EL (cell line): ENCODE measurements around the gene SLC15A4.
A peak's percentile ranks its signal among the peaks of the same experiment; 100 is the strongest.
"Not testable (repeated sequence)": the region's sequence is repeated elsewhere in the genome, so short reads cannot be mapped to it uniquely, and the experiment has no call there.

Experiments used
- DNase-seq: peaks from one replicate; pipeline ENCODE4 v3.0.0-alpha.2; 2016

Gene SLC15A4

DNA sequence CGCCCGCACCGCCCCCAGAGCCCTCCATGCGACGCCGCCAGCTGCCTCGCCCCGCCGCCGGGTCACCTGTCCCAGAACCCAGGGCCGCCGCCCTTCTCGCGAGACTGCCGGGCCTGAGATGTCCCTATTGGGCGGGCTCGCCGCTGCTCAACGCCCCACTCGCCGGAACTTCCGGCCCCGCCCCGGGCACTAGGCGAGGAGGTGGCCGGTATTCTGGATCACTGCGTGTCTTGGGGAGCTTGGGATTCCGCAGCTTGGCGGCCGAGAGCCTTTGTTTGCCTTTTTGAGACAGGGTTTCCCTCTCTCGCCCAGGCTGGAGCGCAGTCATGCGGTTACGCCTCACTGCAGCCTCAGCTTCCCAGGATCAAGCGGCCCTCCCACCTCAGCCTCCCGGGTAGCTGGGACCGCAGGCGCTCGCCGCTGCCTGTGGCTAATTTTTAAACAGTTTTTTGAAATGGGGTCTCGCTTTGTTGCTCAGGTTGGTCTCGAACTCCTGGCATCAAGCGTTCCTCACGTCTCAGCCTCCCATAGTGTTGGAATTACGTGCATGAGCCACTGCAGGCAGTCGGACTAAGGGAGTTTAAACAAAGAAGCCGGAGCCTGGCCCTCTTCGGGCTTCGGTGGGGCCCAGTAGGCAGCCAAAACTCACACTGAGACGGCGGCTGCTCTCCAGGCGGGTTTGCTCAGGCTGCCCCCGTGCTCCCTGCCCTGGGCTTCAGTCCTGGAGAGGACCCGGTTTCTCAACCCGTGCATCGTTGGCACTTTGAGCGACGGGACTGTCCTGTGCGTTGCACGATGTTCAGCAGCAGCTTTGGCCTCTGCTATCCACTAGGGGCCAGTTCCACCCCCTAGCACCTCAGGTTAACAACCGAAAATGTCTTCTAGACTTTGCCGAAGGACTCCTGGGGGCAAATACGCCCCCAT is at the start of gene SLC15A4:
Gene SLC15A4, minus strand, starts transcription at position 43 of the 924 bp plus-strand sequence. Its CDS starts 15 bp downstream, at position 28.
- peak; percentile 89 for DNase-seq

DNA sequence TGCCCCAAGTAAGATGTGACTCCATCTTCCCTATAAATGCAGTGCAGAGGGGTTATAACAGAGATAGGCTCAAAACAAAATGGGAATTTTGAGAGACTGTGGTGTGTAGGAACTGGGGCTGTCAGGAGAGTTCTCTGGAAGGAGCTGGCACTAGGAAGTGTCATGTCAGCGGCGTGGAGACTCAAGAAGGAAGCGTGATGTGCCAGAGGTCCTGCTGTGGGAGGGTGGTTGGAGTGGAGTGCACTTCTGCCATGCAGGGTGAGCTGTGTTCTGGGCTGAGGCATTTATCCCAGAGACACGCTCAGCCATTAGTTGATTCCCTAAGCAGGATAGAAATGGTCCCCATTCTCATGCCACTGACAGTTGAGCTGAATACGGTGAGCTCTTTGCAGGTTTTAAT is 48.5 kb upstream of the SLC15A4 start:
- DNase-seq: no peak

GRCh38 chr12:128871516-128871892 is 47.7 kb upstream of the SLC15A4 start:
- no peak for DNase-seq

- no peak for DNase-seq
Measured at GRCh38 chr12:128867466-128867865, 43.7 kb upstream of the SLC15A4 start.

GRCh38 chr12:128864516-128865186 is 40.9 kb upstream of the SLC15A4 start:
- no peak for DNase-seq

DNA sequence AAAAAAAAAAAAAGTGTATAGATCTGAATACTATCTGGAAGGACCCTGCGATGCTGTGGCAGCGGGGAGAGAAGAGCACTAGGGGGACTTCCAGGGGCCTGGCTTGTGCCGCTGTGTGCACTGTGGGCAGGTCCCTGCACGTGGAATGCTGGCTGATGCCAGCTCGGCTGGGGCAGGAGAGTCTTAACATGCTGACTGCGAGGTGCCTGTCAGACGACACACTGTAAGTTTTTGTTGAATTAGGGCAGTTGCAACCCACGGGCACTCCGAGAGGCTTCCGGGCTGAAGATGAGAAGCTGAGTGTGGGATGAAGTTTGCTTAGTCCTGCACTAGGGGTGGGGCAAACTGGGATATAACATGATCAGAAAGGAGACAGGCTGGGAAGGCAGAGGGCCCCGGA is 40.2 kb upstream of the SLC15A4 start:
- DNase-seq: no peak

GRCh38 chr12:128861226-128862016 is 37.7 kb upstream of the SLC15A4 start:
- no peak for DNase-seq

DNA sequence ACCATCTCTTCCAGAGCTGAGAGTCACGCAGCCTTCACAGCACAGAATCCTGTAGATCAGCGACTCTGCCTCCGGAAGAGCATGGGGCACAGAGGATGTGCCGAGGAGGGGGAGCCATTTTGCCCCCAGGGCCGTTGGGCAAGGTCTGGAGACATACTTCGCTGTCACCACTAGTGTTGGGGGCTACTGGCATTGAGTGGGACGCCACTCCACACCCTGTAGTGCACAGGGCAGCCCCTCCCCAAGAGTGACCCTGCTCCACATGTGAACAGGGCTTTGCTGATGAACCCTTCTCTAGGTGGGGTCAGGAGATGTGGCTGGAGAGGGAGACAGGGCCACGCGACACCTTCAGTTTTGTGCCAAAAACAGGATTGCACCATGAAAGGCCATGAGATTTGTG is 35.6 kb upstream of the SLC15A4 start:
- DNase-seq: no peak

- DNase-seq: no peak
Measured at GRCh38 chr12:128857133-128857763, 33.5 kb upstream of the SLC15A4 start.

- DNase-seq: no peak
Measured at GRCh38 chr12:128856791-128857078, 33.0 kb upstream of the SLC15A4 start.

DNA sequence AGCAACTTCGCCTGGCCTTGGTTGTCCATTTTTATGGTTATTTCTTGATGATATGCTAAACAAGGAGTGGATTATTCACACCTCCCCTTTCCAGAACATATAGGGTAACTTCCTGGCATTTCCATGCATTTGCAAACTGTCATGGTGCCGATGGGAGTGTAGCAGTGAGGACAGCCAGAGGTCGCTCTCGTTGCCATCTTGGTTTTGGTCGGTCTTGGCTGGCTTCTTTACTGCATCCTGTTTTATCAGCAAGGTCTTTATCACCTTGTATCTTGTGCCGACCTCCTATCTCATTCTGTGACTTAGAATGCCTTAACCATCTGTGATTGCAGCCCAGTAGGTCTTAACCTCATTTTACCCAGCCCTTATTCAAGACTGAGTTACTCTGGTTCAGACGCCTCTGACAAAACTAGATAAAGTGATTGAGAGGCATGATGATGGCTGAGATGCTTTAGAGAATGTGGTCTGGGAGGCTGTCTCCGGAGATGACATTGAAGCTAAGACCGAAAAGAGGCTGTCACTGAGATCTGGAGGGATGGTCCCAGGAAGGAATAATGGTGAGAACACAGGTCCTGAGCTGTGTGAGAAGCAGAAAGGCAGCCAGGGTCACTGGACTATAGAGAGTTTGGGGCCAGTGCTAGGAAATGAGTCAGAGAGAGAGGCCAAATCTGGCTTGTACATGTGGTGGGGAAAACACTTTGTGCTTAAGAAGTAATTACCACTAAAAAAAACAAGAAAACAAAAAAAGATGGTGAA is 32.5 kb upstream of the SLC15A4 start:
- DNase-seq: no peak

DNA sequence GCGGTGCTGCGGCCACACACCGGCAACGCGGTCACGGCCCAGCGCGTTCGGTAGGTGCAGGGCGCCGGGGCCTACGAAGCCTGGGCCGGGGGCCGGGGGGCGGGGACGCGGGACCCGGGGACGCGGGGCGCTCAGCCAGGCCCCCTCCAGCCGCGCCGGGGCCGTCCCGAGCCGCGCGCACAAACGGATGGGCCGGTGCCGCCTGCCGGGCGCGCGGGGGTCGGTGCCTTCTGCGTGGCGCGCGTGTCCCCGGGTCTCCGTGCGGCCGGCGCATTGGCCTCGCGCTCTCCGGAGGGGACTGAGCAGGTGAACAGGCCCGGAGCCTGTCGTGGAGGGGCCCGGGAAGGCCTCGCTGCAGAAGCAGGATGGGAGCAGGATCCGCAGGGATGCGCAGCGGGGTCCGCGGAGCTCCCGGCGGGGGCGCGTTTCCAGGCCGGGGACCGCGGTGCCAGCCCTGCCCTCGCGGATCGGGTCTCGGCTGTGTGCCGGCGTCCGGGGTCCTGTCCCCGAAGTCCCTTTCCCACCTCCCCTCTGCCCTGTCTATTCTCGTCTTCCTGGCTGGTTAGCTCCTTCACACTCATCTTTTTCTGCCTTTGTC is 29.9 kb upstream of the SLC15A4 start:
- DNase-seq: no peak

- DNase-seq: no peak
Measured at GRCh38 chr12:128852885-128853599, 29.3 kb upstream of the SLC15A4 start, which contains the start of gene GLT1D1. GLT1D1 (plus strand) TSS chr12:128853478; CDS start chr12:128853582, 104 bp downstream.

- no peak for DNase-seq
Measured at GRCh38 chr12:128852026-128852698, 28.4 kb upstream of the SLC15A4 start.

GRCh38 chr12:128851429-128851828 is 27.7 kb upstream of the SLC15A4 start:
- DNase-seq: not testable (repeated sequence)

GRCh38 chr12:128850400-128850799 is 26.6 kb upstream of the SLC15A4 start:
- DNase-seq: no peak

DNA sequence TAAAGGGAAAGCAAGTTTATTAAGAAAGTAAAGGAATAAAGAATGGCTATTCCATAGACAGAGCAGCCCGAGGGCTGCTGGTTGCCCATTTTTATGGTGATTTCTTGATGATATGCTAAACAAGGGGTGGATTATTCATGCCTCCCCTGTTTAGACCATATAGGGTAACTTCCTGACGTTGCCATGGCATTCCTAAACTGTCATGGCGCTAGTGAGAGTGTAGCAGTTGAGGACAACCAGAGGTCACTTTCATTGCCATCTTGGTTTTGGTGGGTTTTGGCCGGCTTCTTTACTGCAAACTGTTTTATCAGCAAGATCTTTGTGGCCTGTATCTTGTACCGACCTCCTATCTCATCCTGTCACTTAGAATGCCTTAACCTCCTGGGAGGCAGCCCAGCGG is 26.0 kb upstream of the SLC15A4 start:
- not testable (repeated sequence) for DNase-seq

- no peak for DNase-seq
Measured at GRCh38 chr12:128848371-128848770, 24.6 kb upstream of the SLC15A4 start.

GRCh38 chr12:128846671-128847070 is 22.9 kb upstream of the SLC15A4 start:
- DNase-seq: not testable (repeated sequence)

- no peak for DNase-seq
Measured at GRCh38 chr12:128844031-128844635, 20.4 kb upstream of the SLC15A4 start.
